ENCODE results near the gene SYNCRIP.

- TF ChIP-seq, protein P1, sequence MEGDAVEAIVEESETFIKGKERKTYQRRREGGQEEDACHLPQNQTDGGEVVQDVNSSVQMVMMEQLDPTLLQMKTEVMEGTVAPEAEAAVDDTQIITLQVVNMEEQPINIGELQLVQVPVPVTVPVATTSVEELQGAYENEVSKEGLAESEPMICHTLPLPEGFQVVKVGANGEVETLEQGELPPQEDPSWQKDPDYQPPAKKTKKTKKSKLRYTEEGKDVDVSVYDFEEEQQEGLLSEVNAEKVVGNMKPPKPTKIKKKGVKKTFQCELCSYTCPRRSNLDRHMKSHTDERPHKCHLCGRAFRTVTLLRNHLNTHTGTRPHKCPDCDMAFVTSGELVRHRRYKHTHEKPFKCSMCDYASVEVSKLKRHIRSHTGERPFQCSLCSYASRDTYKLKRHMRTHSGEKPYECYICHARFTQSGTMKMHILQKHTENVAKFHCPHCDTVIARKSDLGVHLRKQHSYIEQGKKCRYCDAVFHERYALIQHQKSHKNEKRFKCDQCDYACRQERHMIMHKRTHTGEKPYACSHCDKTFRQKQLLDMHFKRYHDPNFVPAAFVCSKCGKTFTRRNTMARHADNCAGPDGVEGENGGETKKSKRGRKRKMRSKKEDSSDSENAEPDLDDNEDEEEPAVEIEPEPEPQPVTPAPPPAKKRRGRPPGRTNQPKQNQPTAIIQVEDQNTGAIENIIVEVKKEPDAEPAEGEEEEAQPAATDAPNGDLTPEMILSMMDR (IDR thresholded peaks at IDR 0.05; ENCODE audit: poor library complexity, severe bottlenecking), result no peak
- TF ChIP-seq EZH2 (IDR thresholded peaks at IDR 0.05; ENCODE audit: borderline replicate concordance, insufficient read depth, low read length, poor library complexity, severe bottlenecking), result no peak
- no peak for TF ChIP-seq TAF1 (IDR thresholded peaks at IDR 0.05; ENCODE audit: low read depth)
- no peak for TF ChIP-seq EP300 (conservative IDR thresholded peaks at IDR 0.05; ENCODE audit: poor library complexity, severe bottlenecking)
- no peak for TF ChIP-seq RAD21 (conservative IDR thresholded peaks at IDR 0.05)
- TF ChIP-seq POLR2AphosphoS5 (IDR thresholded peaks at IDR 0.05), result no peak
- TF ChIP-seq, protein P2, sequence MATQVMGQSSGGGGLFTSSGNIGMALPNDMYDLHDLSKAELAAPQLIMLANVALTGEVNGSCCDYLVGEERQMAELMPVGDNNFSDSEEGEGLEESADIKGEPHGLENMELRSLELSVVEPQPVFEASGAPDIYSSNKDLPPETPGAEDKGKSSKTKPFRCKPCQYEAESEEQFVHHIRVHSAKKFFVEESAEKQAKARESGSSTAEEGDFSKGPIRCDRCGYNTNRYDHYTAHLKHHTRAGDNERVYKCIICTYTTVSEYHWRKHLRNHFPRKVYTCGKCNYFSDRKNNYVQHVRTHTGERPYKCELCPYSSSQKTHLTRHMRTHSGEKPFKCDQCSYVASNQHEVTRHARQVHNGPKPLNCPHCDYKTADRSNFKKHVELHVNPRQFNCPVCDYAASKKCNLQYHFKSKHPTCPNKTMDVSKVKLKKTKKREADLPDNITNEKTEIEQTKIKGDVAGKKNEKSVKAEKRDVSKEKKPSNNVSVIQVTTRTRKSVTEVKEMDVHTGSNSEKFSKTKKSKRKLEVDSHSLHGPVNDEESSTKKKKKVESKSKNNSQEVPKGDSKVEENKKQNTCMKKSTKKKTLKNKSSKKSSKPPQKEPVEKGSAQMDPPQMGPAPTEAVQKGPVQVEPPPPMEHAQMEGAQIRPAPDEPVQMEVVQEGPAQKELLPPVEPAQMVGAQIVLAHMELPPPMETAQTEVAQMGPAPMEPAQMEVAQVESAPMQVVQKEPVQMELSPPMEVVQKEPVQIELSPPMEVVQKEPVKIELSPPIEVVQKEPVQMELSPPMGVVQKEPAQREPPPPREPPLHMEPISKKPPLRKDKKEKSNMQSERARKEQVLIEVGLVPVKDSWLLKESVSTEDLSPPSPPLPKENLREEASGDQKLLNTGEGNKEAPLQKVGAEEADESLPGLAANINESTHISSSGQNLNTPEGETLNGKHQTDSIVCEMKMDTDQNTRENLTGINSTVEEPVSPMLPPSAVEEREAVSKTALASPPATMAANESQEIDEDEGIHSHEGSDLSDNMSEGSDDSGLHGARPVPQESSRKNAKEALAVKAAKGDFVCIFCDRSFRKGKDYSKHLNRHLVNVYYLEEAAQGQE (IDR thresholded peaks at IDR 0.05; ENCODE audit: borderline replicate concordance), result no peak
- no peak for TF ChIP-seq SMC3 (conservative IDR thresholded peaks at IDR 0.05; ENCODE audit: poor library complexity)
Measured at GRCh38 chr6:85581572-85581971, 61.1 kb downstream of the SYNCRIP start.

Data from neural cell (in vitro differentiated cells).